Activated CD4-positive, alpha-beta memory T cell treated with anti-CD3 and anti-CD28 coated beads for 36 hours (primary cell): ENCODE measurements around the gene FKBP5. TPM values are rescaled to one million over a fixed set of nuclear protein-coding genes. Genes with fewer than 3 reads are reported as not detected.

ENCODE experiments used
- CTCF ChIA-PET: fragments of 350-600 bp; sonication (Branson Sonifier 250); formaldehyde crosslinking; loops from one replicate; lab custom pipeline; 2021; ENCODE audit warnings: antibody characterized with exemption, inconsistent platforms; lab: Charles Lee
- POLR2A ChIA-PET: fragments of 350-600 bp; sonication (Branson Sonifier 250); formaldehyde crosslinking; loops from one replicate; lab custom pipeline; 2021; ENCODE audit warnings: antibody characterized with exemption; lab: Charles Lee
- DNase-seq: peaks from one replicate; pipeline ENCODE4 v3.0.0-alpha.2; 2020
- H3K27ac Mint-ChIP-seq: one replicate; pipeline ENCODE4 v1.8.0; 2021; ENCODE audit warnings: mixed read lengths
- H3K27me3 Mint-ChIP-seq: one replicate; pipeline ENCODE4 v1.8.0; 2021; ENCODE audit warnings: mixed read lengths
- H3K36me3 Mint-ChIP-seq: one replicate; pipeline ENCODE4 v1.8.0; 2021; ENCODE audit warnings: mixed read lengths
- H3K4me1 Mint-ChIP-seq: one replicate; pipeline ENCODE4 v1.8.0; 2021; ENCODE audit warnings: low read depth, mixed read lengths
- H3K4me3 Mint-ChIP-seq: one replicate; pipeline ENCODE4 v1.8.0; 2021; ENCODE audit warnings: mild to moderate bottlenecking, mixed read lengths
- H3K9me3 Mint-ChIP-seq: one replicate; pipeline ENCODE4 v1.8.0; 2021; ENCODE audit warnings: mixed read lengths
- intact Hi-C: fragments of 100-400 bp; cut with micrococcal nuclease; formaldehyde crosslinking; loops from one replicate; pipeline ENCODE4 v1.15.1; 2023
- total RNA-seq, 2 experiments: library from RNA; stranded (reverse); gene quantifications; one replicate each; pipeline ENCODE4 v1.2.3, GENCODE V29; 2021

FKBP5 gene
- total RNA-seq, 2 experiments from 2014 or later: 111 to 112 TPM

- H3K27ac Mint-ChIP-seq: no peak overlapping the region
- intact Hi-C loops: no loop called here
- no peaks in the 10 kb centered on the region for H3K9me3 Mint-ChIP-seq
- no peaks in the 10 kb centered on the region for H3K36me3 Mint-ChIP-seq
- H3K4me1 Mint-ChIP-seq: peaks cover 78% of the 10 kb centered on the region
- DNase-seq: no peak
- H3K4me3 Mint-ChIP-seq: no peak overlapping the region
- ChIA-PET POLR2A (no interaction called here), CTCF (interaction anchor here (5.9 kb wide), 1 partner anchor 13 kb away, joined by 35 read pairs; the partner anchor contains the start of gene ARMC12)
- no peaks in the 10 kb centered on the region for H3K27me3 Mint-ChIP-seq
Observed at GRCh38 chr6:35723587-35723986, 34.9 kb upstream of the FKBP5 start.

- Mint-ChIP-seq H3K27me3 (no peaks in the 10 kb centered on the region), H3K4me1 (peaks cover 82% of the 10 kb centered on the region), H3K9me3 (no peaks in the 10 kb centered on the region), H3K4me3 (no peak overlapping the region), H3K27ac (no peak overlapping the region), H3K36me3 (no peaks in the 10 kb centered on the region)
- CTCF ChIA-PET: interaction anchor here (7.8 kb wide), 1 partner anchor 14 kb away, joined by 42 read pairs; the partner anchor contains the start of gene ARMC12
- POLR2A ChIA-PET: no interaction called here
- intact Hi-C loops: no loop called here
- DNase-seq: no peak
Observed at GRCh38 chr6:35722121-35722761, 33.5 kb upstream of the FKBP5 start.

GRCh38 chr6:35719830-35720733 lies 31.4 kb upstream of the FKBP5 start:
- peak; percentile 60 for DNase-seq
- ChIA-PET CTCF (interaction anchor here (0.8 to 7.8 kb wide), 3 partner anchors 8 to 16 kb away, joined by 3 to 42 read pairs (median 3); partner anchors contain the start of gene ARMC12), POLR2A (interaction anchor here (0.8 to 2.8 kb wide), 6 partner anchors 10 to 51 kb away, joined by 3 to 13 read pairs (median 8); no protein-coding TSS in a partner anchor)
- H3K4me1 Mint-ChIP-seq: peaks cover 71% of the 10 kb centered on the region
- H3K27me3 Mint-ChIP-seq: no peaks in the 10 kb centered on the region
- peak overlapping the region; percentile 52 for H3K4me3 Mint-ChIP-seq
- H3K9me3 Mint-ChIP-seq: no peaks in the 10 kb centered on the region
- H3K36me3 Mint-ChIP-seq: no peaks in the 10 kb centered on the region
- H3K27ac Mint-ChIP-seq: peak overlapping the region; percentile 86
- intact Hi-C loops: loop anchor here (1.0 to 2.0 kb wide), 5 partner anchors 8 to 39 kb away; partner anchors contain the start of gene FKBP5

GRCh38 chr6:35719404-35719829 lies 30.7 kb upstream of the FKBP5 start:
- no peaks in the 10 kb centered on the region for H3K9me3 Mint-ChIP-seq
- no peaks in the 10 kb centered on the region for H3K27me3 Mint-ChIP-seq
- H3K4me3 Mint-ChIP-seq: peak overlapping the region; percentile 52
- POLR2A ChIA-PET: interaction anchor here (0.8 to 2.8 kb wide), 7 partner anchors 8 to 50 kb away, joined by 3 to 13 read pairs (median 9); no protein-coding TSS in a partner anchor
- DNase-seq: no peak
- peaks cover 66% of the 10 kb centered on the region for H3K4me1 Mint-ChIP-seq
- H3K36me3 Mint-ChIP-seq: no peaks in the 10 kb centered on the region
- CTCF ChIA-PET: interaction anchor here (0.8 to 7.8 kb wide), 3 partner anchors 9 to 16 kb away, joined by 3 to 42 read pairs (median 3); partner anchors contain the start of gene ARMC12
- peak overlapping the region; percentile 86 for H3K27ac Mint-ChIP-seq
- intact Hi-C loops: loop anchor here (1.0 to 2.0 kb wide), 5 partner anchors 9 to 38 kb away; partner anchors contain the start of gene FKBP5

GRCh38 chr6:35718911-35719381 lies 30.2 kb upstream of the FKBP5 start:
- POLR2A ChIA-PET: interaction anchor here (1.1 to 2.8 kb wide), 6 partner anchors 8 to 116 kb away, joined by 3 to 13 read pairs (median 10); no protein-coding TSS in a partner anchor
- CTCF ChIA-PET: interaction anchor here (0.6 to 7.8 kb wide), 3 partner anchors 8 to 206 kb away, joined by 3 to 42 read pairs (median 6); partner anchors contain the start of gene ARMC12
- peak overlapping the region; percentile 86 for H3K27ac Mint-ChIP-seq
- peaks cover 61% of the 10 kb centered on the region for H3K4me1 Mint-ChIP-seq
- no peaks in the 10 kb centered on the region for H3K27me3 Mint-ChIP-seq
- intact Hi-C loops: loop anchor here (1.0 to 2.0 kb wide), 5 partner anchors 9 to 38 kb away; partner anchors contain the start of gene FKBP5
- peak overlapping the region; percentile 52 for H3K4me3 Mint-ChIP-seq
- H3K36me3 Mint-ChIP-seq: no peaks in the 10 kb centered on the region
- H3K9me3 Mint-ChIP-seq: no peaks in the 10 kb centered on the region
- peak; percentile 72 for DNase-seq

- Mint-ChIP-seq H3K9me3 (no peaks in the 10 kb centered on the region), H3K4me1 (peaks cover 59% of the 10 kb centered on the region), H3K27me3 (no peaks in the 10 kb centered on the region), H3K27ac (peak overlapping the region; percentile 86), H3K4me3 (peak overlapping the region; percentile 52), H3K36me3 (no peaks in the 10 kb centered on the region)
- CTCF ChIA-PET: interaction anchor here (0.6 to 7.8 kb wide), 3 partner anchors 9 to 207 kb away, joined by 3 to 42 read pairs (median 6); partner anchors contain the start of gene ARMC12
- no peak for DNase-seq
- intact Hi-C loops: loop anchor here (2.0 kb wide), 2 partner anchors 14 to 30 kb away; partner anchors contain the start of gene FKBP5
- POLR2A ChIA-PET: interaction anchor here (0.5 to 2.8 kb wide), 7 partner anchors 8 to 115 kb away, joined by 3 to 11 read pairs (median 7); no protein-coding TSS in a partner anchor
Observed at GRCh38 chr6:35718375-35718736, 29.6 kb upstream of the FKBP5 start.

- Mint-ChIP-seq H3K4me3 (peak overlapping the region; percentile 52), H3K36me3 (no peaks in the 10 kb centered on the region), H3K27me3 (no peaks in the 10 kb centered on the region), H3K4me1 (peaks cover 60% of the 10 kb centered on the region), H3K27ac (peak overlapping the region; percentile 86), H3K9me3 (no peaks in the 10 kb centered on the region)
- POLR2A ChIA-PET: interaction anchor here (0.5 to 2.8 kb wide), 7 partner anchors 7 to 115 kb away, joined by 3 to 11 read pairs (median 7); no protein-coding TSS in a partner anchor
- intact Hi-C loops: loop anchor here (2.0 kb wide), 2 partner anchors 15 to 29 kb away; partner anchors contain the start of gene FKBP5
- CTCF ChIA-PET: interaction anchor here (1.1 to 7.8 kb wide), 2 partner anchors 10 to 18 kb away, joined by 6 to 42 read pairs; partner anchors contain the start of gene ARMC12
- no peak for DNase-seq
Observed at GRCh38 chr6:35717449-35718374, 29.0 kb upstream of the FKBP5 start.

GRCh38 chr6:35716798-35717197 lies 28.1 kb upstream of the FKBP5 start:
- Mint-ChIP-seq H3K4me1 (peaks cover 57% of the 10 kb centered on the region), H3K36me3 (no peaks in the 10 kb centered on the region), H3K9me3 (no peaks in the 10 kb centered on the region), H3K27ac (no peak overlapping the region), H3K4me3 (no peak overlapping the region), H3K27me3 (no peaks in the 10 kb centered on the region)
- ChIA-PET CTCF (interaction anchor here (0.6 to 7.8 kb wide), 2 partner anchors 19 to 57 kb away, joined by 3 to 42 read pairs; partner anchors contain the start of gene ARMC12), POLR2A (no interaction called here)
- no peak for DNase-seq
- intact Hi-C loops: no loop called here

GRCh38 chr6:35713006-35713767 lies 24.5 kb upstream of the FKBP5 start:
- peaks cover 44% of the 10 kb centered on the region for H3K4me1 Mint-ChIP-seq
- peaks cover 3% of the 10 kb centered on the region for H3K9me3 Mint-ChIP-seq
- no peak for DNase-seq
- ChIA-PET CTCF (interaction anchor here (1.1 to 3.7 kb wide), 2 partner anchors 15 to 24 kb away, joined by 3 to 15 read pairs; partner anchors contain the start of gene ARMC12), POLR2A (no interaction called here)
- no peak overlapping the region for H3K27ac Mint-ChIP-seq
- H3K27me3 Mint-ChIP-seq: no peaks in the 10 kb centered on the region
- H3K4me3 Mint-ChIP-seq: no peak overlapping the region
- H3K36me3 Mint-ChIP-seq: peaks cover 3% of the 10 kb centered on the region
- intact Hi-C loops: no loop called here

- peaks cover 30% of the 10 kb centered on the region for H3K4me1 Mint-ChIP-seq
- ChIA-PET CTCF (interaction anchor here (3.7 kb wide), 1 partner anchor 25 kb away, joined by 15 read pairs; the partner anchor contains the start of gene ARMC12), POLR2A (no interaction called here)
- peaks cover 3% of the 10 kb centered on the region for H3K9me3 Mint-ChIP-seq
- H3K27ac Mint-ChIP-seq: no peak overlapping the region
- intact Hi-C loops: loop anchor here (2.0 kb wide), 1 partner anchor 23 kb away; the partner anchor contains the start of gene FKBP5
- H3K36me3 Mint-ChIP-seq: peaks cover 3% of the 10 kb centered on the region
- no peak for DNase-seq
- no peak overlapping the region for H3K4me3 Mint-ChIP-seq
- no peaks in the 10 kb centered on the region for H3K27me3 Mint-ChIP-seq
Observed at GRCh38 chr6:35711731-35712130, 23.0 kb upstream of the FKBP5 start.
